Heart left ventricle (tissue), 16 donors: ENCODE data around the gene AASDH. TPM values are rescaled to one million over a fixed set of nuclear protein-coding genes. Genes with fewer than 3 reads are reported as not detected.

ENCODE experiments used
- ATAC-seq, 4 donors: fragments of 200-7000 bp; cut with Tn5 transposase; one replicate each; pipeline ENCODE4 v1.9.1; 2020 to 2022; ENCODE audit warnings: moderate library complexity in 4 of 4, mild to moderate bottlenecking in 3 of 4, moderate number of reproducible peaks in 1 of 4
- DNase-seq, 5 donors: peaks; one replicate each; pipeline ENCODE4 v3.0.0-alpha.2; 2020
- H3K27ac ChIP-seq, 12 donors: fragments of 200-600 bp; sonication (generic) in 4 of 12; one replicate each; pipeline versions ENCODE4 v1.5.0 to v1.8.0; 2016 to 2022; ENCODE audit warnings: mild to moderate bottlenecking in 2 of 12
- H3K27me3 ChIP-seq, 9 donors: fragments of 200-600 bp; sonication (generic) in 2 of 9; one replicate each; pipeline versions ENCODE4 v1.5.1 to v1.8.0; 2016 to 2022; ENCODE audit warnings: mild to moderate bottlenecking in 3 of 9
- H3K36me3 ChIP-seq, 9 donors: fragments of 200-600 bp; sonication (generic) in 2 of 9; one replicate each; pipeline versions ENCODE4 v1.5.0 to v1.8.0; 2018 to 2022; ENCODE audit warnings: mild to moderate bottlenecking in 2 of 9
- H3K4me1 ChIP-seq, 12 donors: fragments of 200-600 bp; sonication (generic) in 4 of 12; one replicate each; pipeline versions ENCODE4 v1.5.0 to v1.8.0; 2016 to 2022; ENCODE audit warnings: mild to moderate bottlenecking in 3 of 12
- H3K4me3 ChIP-seq, 12 donors: fragments of 200-600 bp; sonication (generic) in 4 of 12; one replicate each; pipeline versions ENCODE4 v1.5.0 to v1.8.0; 2017 to 2022; ENCODE audit warnings: mild to moderate bottlenecking in 9 of 12, moderate library complexity in 4 of 12
- H3K9me3 ChIP-seq, 12 donors: fragments of 200-600 bp; sonication (generic) in 4 of 12; one replicate each; pipeline versions ENCODE4 v1.5.0 to v1.8.0; 2016 to 2022; ENCODE audit warnings: mild to moderate bottlenecking in 1 of 12
- CTCF ChIP-seq, 12 donors: fragments of 200-600 bp; sonication (generic) in 4 of 12; IDR thresholded peaks; one replicate each; pipeline versions ENCODE4 v1.5.0 to v1.8.0; 2018 to 2022; ENCODE audit warnings: antibody characterized with exemption in 12 of 12, mild to moderate bottlenecking in 5 of 12
- POLR2A ChIP-seq, 2 donors: fragments of 450-650 bp; IDR thresholded peaks; one replicate each; pipeline ENCODE4 v1.6.1; 2017; ENCODE audit warnings: antibody characterized with exemption in 2 of 2, mild to moderate bottlenecking in 2 of 2, moderate library complexity in 2 of 2
- WGBS, 4 donors: extraction: QIAGEN DNeasy Blood & Tissue Kit in 2 of 4; methylation state at CpG; one replicate each; pipeline versions ENCODE4 v1.1.5 to v1.1.7; 2013 to 2018; 5-methylcytosine and 5-hydroxymethylcytosine counted together
- intact Hi-C, 10 donors: fragments of 100-400 bp; cut with DNase I; formaldehyde crosslinking; loops; one replicate each; pipeline versions ENCODE4 v1.11.1 to v1.14.2; 2022
- polyA plus RNA-seq, 2 donors: library from polyadenylated mRNA; stranded (reverse); fragments of 200-250 nt; gene quantifications; one replicate each; pipeline ENCODE4 v1.2.3, GENCODE V29; 2013
- total RNA-seq, 9 donors: library from RNA; depleted of rRNA in 2 of 9; stranded (reverse); fragments of >200 nt in 2 of 9; fragmentation: NEBNext Ultra II Directional in 3 of 9; extraction: Animal tissue kit (Norgen Biotek cat#: 25700) in 3 of 9; gene quantifications; one replicate each; pipeline versions ENCODE4 v1.1.0 to v1.2.4, GENCODE V29; 2016 to 2023
- donor health status: ischemic (EF 13 %, LVEDD 7.1; RV severe dilation, severe dysfunction).
- donor health status: healthy with polysubstance abuse.
- donor health status: DM: no; HTN: yes; CAD: no.
- donor health status: DM: no; HTN: no; CAD: no.
- donor health status: ischemic (EF 25% LVEDD 6.9; RV normal size, moderate dysfunction).
- donor health status: ischemic (EF 25% LVEDD 5.7; RV mildly dilated, moderate dysfunction).
- donor health status: healthy.
- donor health status: DM: yes; HTN: yes; CAD: no.
- donor health status: ischemic (EF 35%, LVEDD 5.7; RV mildly dilated, moderate dysfunction).
- donor health status: nonischemic (EF 11% LVEDD 7.7; RV severe dilation, severe dysfunction).
- donor health status: DM: yes; HTN: yes; CAD: no.
- donor health status: PGD.
- donor health status: ischemic (EF 29% LVEDD 5.4; RV normal size, mild dysfunction).
- donor health status: nonischemic (EF 23%, LVEDD 6.1; RV moderate dilation, normal function).

Gene AASDH
- total and polyA plus RNA-seq, 11 donors = 2.4 to 11.7 (median 5.2) TPM

DNA sequence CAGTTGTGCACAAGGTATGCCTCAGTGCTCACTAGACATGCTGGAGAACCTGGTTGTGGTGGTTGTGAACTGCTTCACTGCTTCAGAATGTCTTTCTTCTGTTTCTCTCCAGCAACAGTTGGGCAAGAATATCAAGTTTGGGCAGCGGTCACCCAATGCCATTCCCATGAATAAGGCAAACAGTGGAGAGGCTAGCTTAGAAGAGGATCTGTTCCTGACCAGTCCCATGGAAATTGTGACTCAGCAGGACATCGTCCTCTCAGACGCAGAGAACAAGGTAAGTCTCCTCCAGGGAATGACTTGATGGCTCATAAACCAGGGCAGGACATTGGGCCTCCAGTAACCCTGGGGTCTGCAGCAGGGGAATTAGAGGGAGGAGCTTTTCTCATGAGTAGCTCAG lies 79.9 kb downstream of the AASDH start:
- no peaks in the 10 kb centered on the region for H3K4me1 ChIP-seq
- no peaks in the 10 kb centered on the region for H3K36me3 ChIP-seq
- peaks cover 0 to 1% (median 0%) of the 10 kb centered on the region in 9 donors for H3K27me3 ChIP-seq
- no peak for DNase-seq
- no peak overlapping the region for H3K27ac ChIP-seq
- 84 to 100% (median 88%) methylated on average over 3 of the region's 3 CpGs for WGBS, 4 donors
- TF ChIP-seq POLR2A (IDR thresholded peaks at IDR 0.05) = no peak
- no peak for TF ChIP-seq CTCF (IDR thresholded peaks at IDR 0.05)
- no peak overlapping the region for H3K4me3 ChIP-seq
- ATAC-seq = no peak
- intact Hi-C loops = loop anchor here in 2 of 10 donors (10.0 kb wide), 2 partner anchors 253 to 263 kb away; a partner anchor contains a TSS
- no peaks in the 10 kb centered on the region for H3K9me3 ChIP-seq

DNA sequence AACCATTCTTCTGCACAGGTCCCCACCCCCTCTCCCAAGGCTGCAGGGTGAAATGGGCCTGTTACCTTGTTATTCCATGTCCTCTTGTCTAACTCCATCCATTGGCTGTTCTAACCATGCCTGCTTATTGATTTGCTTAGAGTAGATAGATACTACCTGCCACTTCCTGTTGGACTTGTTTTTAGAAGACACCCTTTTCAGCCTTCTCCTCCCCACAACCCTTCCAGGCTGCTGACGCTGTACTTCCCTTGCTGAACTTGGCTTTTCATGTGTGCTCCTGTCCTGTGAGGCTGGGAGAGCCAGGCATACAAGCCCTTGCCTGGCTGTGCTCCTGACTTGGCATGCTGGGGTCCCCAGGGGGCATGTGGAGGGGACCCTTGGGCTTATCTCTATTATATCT lies 81.9 kb downstream of the AASDH start:
- peaks cover 0 to 9% (median 0%) of the 10 kb centered on the region in 12 donors for H3K4me1 ChIP-seq
- WGBS, 4 donors = 80 to 92% (median 86%) methylated on average over 1 of the region's 1 CpG
- no peaks in the 10 kb centered on the region for H3K9me3 ChIP-seq
- no peak overlapping the region for H3K27ac ChIP-seq
- no peak for DNase-seq
- TF ChIP-seq CTCF (IDR thresholded peaks at IDR 0.05) (no peak), POLR2A (IDR thresholded peaks at IDR 0.05) (no peak)
- peaks cover 0 to 6% (median 0%) of the 10 kb centered on the region in 9 donors for H3K27me3 ChIP-seq
- H3K4me3 ChIP-seq = no peak overlapping the region
- no peaks in the 10 kb centered on the region for H3K36me3 ChIP-seq
- ATAC-seq = no peak
- intact Hi-C loops = loop anchor here in 2 of 10 donors (10.0 kb wide), 2 partner anchors 251 to 261 kb away; a partner anchor contains a TSS

GRCh38 chr4:56303921-56304320 lies 83.4 kb downstream of the AASDH start:
- TF ChIP-seq POLR2A (IDR thresholded peaks at IDR 0.05) (no peak), CTCF (IDR thresholded peaks at IDR 0.05) (no peak)
- Histone ChIP-seq H3K27me3 (peaks cover 0 to 6% (median 0%) of the 10 kb centered on the region in 9 donors), H3K4me3 (no peak overlapping the region), H3K9me3 (no peaks in the 10 kb centered on the region), H3K36me3 (no peaks in the 10 kb centered on the region), H3K27ac (no peak overlapping the region), H3K4me1 (peaks cover 0 to 9% (median 0%) of the 10 kb centered on the region in 12 donors)
- no peak for DNase-seq
- intact Hi-C loops = loop anchor here in 4 of 10 donors (5.0 to 10.0 kb wide), 3 partner anchors 249 to 357 kb away; partner anchors contain the start of gene CEP135 (in 2 of the 4)
- whole genome bisulfite sequencing, 4 donors = 59 to 79% (median 70%) methylated on average over 2 of the region's 2 CpGs
- ATAC-seq = no peak

DNA sequence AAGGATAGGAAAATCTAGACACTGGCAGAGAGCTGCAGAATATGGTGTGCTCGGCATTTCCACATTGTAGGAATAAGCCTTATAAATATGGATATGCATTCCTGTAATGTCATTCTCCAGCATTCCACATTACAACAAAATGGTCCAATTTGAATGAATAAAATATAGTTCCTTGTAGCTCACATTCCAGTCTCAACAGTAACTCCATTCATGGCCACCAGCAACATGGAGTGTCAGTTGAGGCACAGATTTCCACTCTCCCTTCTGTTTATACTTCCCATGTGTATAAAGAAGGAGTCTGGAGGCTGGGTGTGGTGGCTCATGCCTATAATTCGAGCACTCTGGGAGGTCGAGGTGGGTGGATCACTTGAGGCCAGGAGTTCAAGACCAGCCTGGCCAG lies 84.5 kb downstream of the AASDH start:
- Histone ChIP-seq H3K27me3 (peaks cover 0 to 6% (median 0%) of the 10 kb centered on the region in 9 donors), H3K9me3 (no peaks in the 10 kb centered on the region), H3K4me1 (peaks cover 0 to 9% (median 0%) of the 10 kb centered on the region in 12 donors), H3K36me3 (no peaks in the 10 kb centered on the region), H3K27ac (no peak overlapping the region), H3K4me3 (no peak overlapping the region)
- ATAC-seq = no peak
- WGBS, 4 donors = 51 to 80% (median 70%) methylated on average over 3 of the region's 3 CpGs
- DNase-seq = no peak
- intact Hi-C loops = loop anchor here in 4 of 10 donors (5.0 to 10.0 kb wide), 3 partner anchors 248 to 355 kb away; partner anchors contain the start of gene CEP135 (in 2 of the 4)
- TF ChIP-seq POLR2A (IDR thresholded peaks at IDR 0.05) (no peak), CTCF (IDR thresholded peaks at IDR 0.05) (no peak)
